ENCODE measurements around the gene S100A8. TPM values are rescaled to one million over a fixed set of nuclear protein-coding genes. Genes with fewer than 3 reads are reported as not detected.

Gene S100A8
- total RNA-seq, 1 experiment from 2014 or later = not detected

DNA sequence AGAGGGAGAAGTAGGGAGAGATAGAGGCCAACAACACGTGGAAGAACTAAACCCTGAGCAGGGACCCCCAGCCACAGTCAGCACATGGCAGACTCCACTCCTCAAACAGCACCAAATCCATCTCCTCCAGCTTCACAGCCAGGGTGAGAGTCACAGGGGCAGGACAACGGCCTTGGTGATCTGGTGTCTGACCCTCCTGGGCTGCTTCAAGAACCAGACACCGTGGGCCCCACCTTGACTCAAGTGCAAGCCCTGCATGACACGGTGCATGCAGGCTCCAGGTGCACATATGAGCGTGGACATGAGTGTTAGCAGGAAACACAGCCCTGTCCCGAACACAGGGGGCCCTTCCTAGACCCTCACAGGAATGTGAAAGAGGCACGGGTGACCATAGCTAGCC lies 47.7 kb upstream of the S100A8 start:
- ATAC-seq (no peak), DNase-seq (ENCODE audit: low read depth, low spot score) (no peak)
- in situ Hi-C loops (cut with HindIII; ENCODE audit: low pct_unique_long_range_greater_than_20kb, low sequenced_read_pairs) = no loop called here
- H3K27me3 ChIP-seq (ENCODE audit: control insufficient read depth, insufficient read depth, low read length) = peaks cover 4% of the 10 kb centered on the region; the same call in 1 of the 2 replicates
- no peak overlapping the region for H3K27ac ChIP-seq (ENCODE audit: low read length)
- no peaks in the 10 kb centered on the region for H3K36me3 ChIP-seq (ENCODE audit: control insufficient read depth, insufficient read depth, low read length)
- BruUV-seq (replicated peaks) = no TSS peak
- CTCF ChIA-PET = no interaction called here
- POLR2A ChIA-PET = no interaction called here
- H3K4me1 ChIP-seq (ENCODE audit: control insufficient read depth, insufficient read depth, low read length) = no peaks in the 10 kb centered on the region
- intact Hi-C loops (cut with micrococcal nuclease; ENCODE audit: unreplicated experiment) = no loop called here
- TF ChIP-seq TCF7L2 (IDR thresholded peaks at IDR 0.05; ENCODE audit: low read depth, low read length) (no peak), SIN3A (IDR thresholded peaks at IDR 0.05; ENCODE audit: borderline replicate concordance, insufficient read depth, low read depth, low read length) (no peak), POLR2AphosphoS5 (IDR thresholded peaks at IDR 0.05; ENCODE audit: low read depth, low read length) (no peak)
- TF ChIP-seq, protein P1, sequence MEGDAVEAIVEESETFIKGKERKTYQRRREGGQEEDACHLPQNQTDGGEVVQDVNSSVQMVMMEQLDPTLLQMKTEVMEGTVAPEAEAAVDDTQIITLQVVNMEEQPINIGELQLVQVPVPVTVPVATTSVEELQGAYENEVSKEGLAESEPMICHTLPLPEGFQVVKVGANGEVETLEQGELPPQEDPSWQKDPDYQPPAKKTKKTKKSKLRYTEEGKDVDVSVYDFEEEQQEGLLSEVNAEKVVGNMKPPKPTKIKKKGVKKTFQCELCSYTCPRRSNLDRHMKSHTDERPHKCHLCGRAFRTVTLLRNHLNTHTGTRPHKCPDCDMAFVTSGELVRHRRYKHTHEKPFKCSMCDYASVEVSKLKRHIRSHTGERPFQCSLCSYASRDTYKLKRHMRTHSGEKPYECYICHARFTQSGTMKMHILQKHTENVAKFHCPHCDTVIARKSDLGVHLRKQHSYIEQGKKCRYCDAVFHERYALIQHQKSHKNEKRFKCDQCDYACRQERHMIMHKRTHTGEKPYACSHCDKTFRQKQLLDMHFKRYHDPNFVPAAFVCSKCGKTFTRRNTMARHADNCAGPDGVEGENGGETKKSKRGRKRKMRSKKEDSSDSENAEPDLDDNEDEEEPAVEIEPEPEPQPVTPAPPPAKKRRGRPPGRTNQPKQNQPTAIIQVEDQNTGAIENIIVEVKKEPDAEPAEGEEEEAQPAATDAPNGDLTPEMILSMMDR (IDR thresholded peaks at IDR 0.05) = no peak
- TF ChIP-seq, protein P2, sequence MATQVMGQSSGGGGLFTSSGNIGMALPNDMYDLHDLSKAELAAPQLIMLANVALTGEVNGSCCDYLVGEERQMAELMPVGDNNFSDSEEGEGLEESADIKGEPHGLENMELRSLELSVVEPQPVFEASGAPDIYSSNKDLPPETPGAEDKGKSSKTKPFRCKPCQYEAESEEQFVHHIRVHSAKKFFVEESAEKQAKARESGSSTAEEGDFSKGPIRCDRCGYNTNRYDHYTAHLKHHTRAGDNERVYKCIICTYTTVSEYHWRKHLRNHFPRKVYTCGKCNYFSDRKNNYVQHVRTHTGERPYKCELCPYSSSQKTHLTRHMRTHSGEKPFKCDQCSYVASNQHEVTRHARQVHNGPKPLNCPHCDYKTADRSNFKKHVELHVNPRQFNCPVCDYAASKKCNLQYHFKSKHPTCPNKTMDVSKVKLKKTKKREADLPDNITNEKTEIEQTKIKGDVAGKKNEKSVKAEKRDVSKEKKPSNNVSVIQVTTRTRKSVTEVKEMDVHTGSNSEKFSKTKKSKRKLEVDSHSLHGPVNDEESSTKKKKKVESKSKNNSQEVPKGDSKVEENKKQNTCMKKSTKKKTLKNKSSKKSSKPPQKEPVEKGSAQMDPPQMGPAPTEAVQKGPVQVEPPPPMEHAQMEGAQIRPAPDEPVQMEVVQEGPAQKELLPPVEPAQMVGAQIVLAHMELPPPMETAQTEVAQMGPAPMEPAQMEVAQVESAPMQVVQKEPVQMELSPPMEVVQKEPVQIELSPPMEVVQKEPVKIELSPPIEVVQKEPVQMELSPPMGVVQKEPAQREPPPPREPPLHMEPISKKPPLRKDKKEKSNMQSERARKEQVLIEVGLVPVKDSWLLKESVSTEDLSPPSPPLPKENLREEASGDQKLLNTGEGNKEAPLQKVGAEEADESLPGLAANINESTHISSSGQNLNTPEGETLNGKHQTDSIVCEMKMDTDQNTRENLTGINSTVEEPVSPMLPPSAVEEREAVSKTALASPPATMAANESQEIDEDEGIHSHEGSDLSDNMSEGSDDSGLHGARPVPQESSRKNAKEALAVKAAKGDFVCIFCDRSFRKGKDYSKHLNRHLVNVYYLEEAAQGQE (IDR thresholded peaks at IDR 0.05; ENCODE audit: insufficient read depth in 1 of 2, low read depth in 2 of 2, low read length in 1 of 2) = no peak
- H3K9me3 ChIP-seq (ENCODE audit: control insufficient read depth, insufficient read depth, low read depth, low read length) = no peaks in the 10 kb centered on the region
- no peak overlapping the region for H3K4me3 ChIP-seq (ENCODE audit: low read depth in 2 of 2, low read length in 2 of 2)

DNA sequence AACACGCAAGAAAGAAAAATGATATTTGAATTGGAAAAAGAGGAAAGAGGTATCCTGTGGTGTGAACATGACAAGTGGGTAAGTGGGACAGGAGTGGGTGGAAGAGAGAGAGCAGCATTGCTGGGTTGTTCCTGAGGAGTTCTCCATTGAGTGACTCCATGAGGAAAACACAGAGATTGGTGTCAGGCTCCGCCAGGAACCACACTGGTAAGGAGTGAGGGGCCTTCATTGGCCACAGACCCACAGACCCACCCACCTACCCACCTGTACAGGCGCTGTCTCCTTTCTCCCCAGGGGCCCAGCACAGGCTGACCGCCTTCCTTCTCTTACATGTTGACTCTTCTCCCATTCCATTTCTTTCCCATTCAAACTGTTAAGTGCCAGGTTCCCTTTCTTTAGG lies 46.4 kb upstream of the S100A8 start:
- DNase-seq (ENCODE audit: low read depth, low spot score) = no peak
- ChIA-PET CTCF (no interaction called here), POLR2A (no interaction called here)
- H3K4me3 ChIP-seq (ENCODE audit: low read depth in 2 of 2, low read length in 2 of 2) = no peak overlapping the region
- intact Hi-C loops (cut with micrococcal nuclease; ENCODE audit: unreplicated experiment) (no loop called here), in situ Hi-C loops (cut with HindIII; ENCODE audit: low pct_unique_long_range_greater_than_20kb, low sequenced_read_pairs) (no loop called here)
- no peaks in the 10 kb centered on the region for H3K4me1 ChIP-seq (ENCODE audit: control insufficient read depth, insufficient read depth, low read length)
- H3K36me3 ChIP-seq (ENCODE audit: control insufficient read depth, insufficient read depth, low read length) = no peaks in the 10 kb centered on the region
- TF ChIP-seq, protein P1 (IDR thresholded peaks at IDR 0.05) = no peak
- TF ChIP-seq POLR2AphosphoS5 (IDR thresholded peaks at IDR 0.05; ENCODE audit: low read depth, low read length) (no peak), SIN3A (IDR thresholded peaks at IDR 0.05; ENCODE audit: borderline replicate concordance, insufficient read depth, low read depth, low read length) (no peak), TCF7L2 (IDR thresholded peaks at IDR 0.05; ENCODE audit: low read depth, low read length) (no peak)
- TF ChIP-seq, protein P2 (IDR thresholded peaks at IDR 0.05; ENCODE audit: insufficient read depth in 1 of 2, low read depth in 2 of 2, low read length in 1 of 2) = no peak
- BruUV-seq (replicated peaks) = no TSS peak
- H3K9me3 ChIP-seq (ENCODE audit: control insufficient read depth, insufficient read depth, low read depth, low read length) = no peaks in the 10 kb centered on the region
- peaks cover 4% of the 10 kb centered on the region; the same call in 1 of the 2 replicates for H3K27me3 ChIP-seq (ENCODE audit: control insufficient read depth, insufficient read depth, low read length)
- no peak overlapping the region for H3K27ac ChIP-seq (ENCODE audit: low read length)
- no peak for ATAC-seq
